ENCODE results near the gene DUSP7.

DUSP7 gene

GRCh38 chr3:52004906-52005395 lies 51.4 kb downstream of the DUSP7 start:
- DNase-seq, result no peak

- DNase-seq, result no peak
These were observed 52.1 kb downstream of the DUSP7 start for GRCh38 chr3:52004163-52004787.

- DNase-seq, result no peak
These were observed 53.6 kb downstream of the DUSP7 start for GRCh38 chr3:52002748-52003147.

GRCh38 chr3:52001443-52001974 lies 54.9 kb downstream of the DUSP7 start:
- peak; percentile 53 to 80 (median 78) for DNase-seq

- DNase-seq, result no peak
These were observed 56.5 kb downstream of the DUSP7 start for GRCh38 chr3:51999846-52000245.

All from activated naive CD4-positive, alpha-beta T cell (primary cell).